A549 (cell line): ENCODE measurements around the gene SKIDA1.

Source experiments
- FOSL2 ChIP-seq, 2 experiments: fragments of 450-650 bp in 1 of 2; fragments of >200 bp in 1 of 2; sonication (Bioruptor Twin) in 1 of 2; formaldehyde crosslinking; IDR thresholded peaks; 2 replicates each; pipeline versions ENCODE4 v1.5.0 to v1.6.1; 2016 to 2020; ENCODE audit warnings: mild to moderate bottlenecking in 1 of 2, moderate library complexity in 1 of 2
- JUN ChIP-seq, 2 experiments: fragments of >200 bp; sonication (Bioruptor Twin); formaldehyde crosslinking; IDR thresholded peaks; 2 replicates in 1 of 2; 3 replicates in 1 of 2; pipeline ENCODE4 v1.6.1; 2016 to 2017
- KDM5A ChIP-seq: fragments of 200-600 bp; sonication (generic); IDR thresholded peaks from 2 replicates; pipeline ENCODE4 v1.6.1; 2016; ENCODE audit warnings: antibody characterized with exemption, mild to moderate bottlenecking
- MAX ChIP-seq: IDR thresholded peaks from 2 replicates; pipeline ENCODE4 v1.6.1; 2012
- RAD21 ChIP-seq, 2 experiments: fragments of >200 bp in 1 of 2; sonication (Bioruptor Twin) in 1 of 2; formaldehyde crosslinking in 1 of 2; IDR thresholded peaks in 1 of 2; conservative IDR thresholded peaks in 1 of 2; 2 replicates in 1 of 2; 3 replicates in 1 of 2; pipeline ENCODE4 v1.6.1; 2012 to 2018; ENCODE audit warnings: inconsistent platforms in 1 of 2
- RCOR1 ChIP-seq: fragments of 150-350 bp; IDR thresholded peaks from 2 replicates; pipeline ENCODE4 v1.6.1; 2014; ENCODE audit warnings: antibody characterized with exemption, low read length, low read depth
- RFX5 ChIP-seq: fragments of 450-650 bp; IDR thresholded peaks from 2 replicates; pipeline ENCODE4 v1.7.1; 2014; ENCODE audit warnings: antibody characterized with exemption, mild to moderate bottlenecking, moderate library complexity
- SMC3 ChIP-seq: fragments of >200 bp; sonication (Bioruptor Twin); formaldehyde crosslinking; IDR thresholded peaks from 3 replicates; pipeline ENCODE4 v1.6.1; 2018; ENCODE audit warnings: inconsistent platforms
- ZFP36 ChIP-seq: fragments of 450-650 bp; IDR thresholded peaks from 2 replicates; pipeline ENCODE4 v1.6.1; 2014; ENCODE audit warnings: borderline replicate concordance; ENCODE audit not compliant: partially characterized antibody
- ZNF302 ChIP-seq: fragments of 250-450 bp; sonication (Bioruptor Pico); IDR thresholded peaks from 2 replicates; pipeline ENCODE4 v1.9.0; 2021; ENCODE audit warnings: inconsistent platforms, mild to moderate bottlenecking, moderate library complexity
- TF ChIP-seq, protein P1 (sequence below): fragments of >200 bp; sonication (Bioruptor Twin); formaldehyde crosslinking; IDR thresholded peaks from 3 replicates; pipeline ENCODE4 v1.5.1; 2016

DNA sequence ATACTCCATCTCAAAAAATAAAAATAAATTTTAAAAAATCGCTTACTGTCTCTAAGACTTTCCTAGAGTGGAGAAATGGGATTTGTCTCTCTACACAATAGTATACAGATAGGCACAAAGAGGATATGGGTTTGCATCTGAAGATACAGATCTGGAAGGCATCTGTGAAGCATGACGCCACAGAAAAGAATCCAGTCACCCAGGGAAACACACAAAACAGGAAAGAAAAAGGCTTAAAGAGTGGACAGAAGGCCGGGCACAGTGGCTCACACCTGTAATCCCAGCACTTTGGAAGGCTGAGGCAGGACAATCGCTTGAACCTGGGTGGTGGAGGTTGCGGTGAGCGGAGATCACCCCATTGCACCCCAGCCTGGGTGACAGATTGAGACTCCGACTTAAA lies 61.3 kb downstream of the SKIDA1 start:
- TF ChIP-seq, protein P1, sequence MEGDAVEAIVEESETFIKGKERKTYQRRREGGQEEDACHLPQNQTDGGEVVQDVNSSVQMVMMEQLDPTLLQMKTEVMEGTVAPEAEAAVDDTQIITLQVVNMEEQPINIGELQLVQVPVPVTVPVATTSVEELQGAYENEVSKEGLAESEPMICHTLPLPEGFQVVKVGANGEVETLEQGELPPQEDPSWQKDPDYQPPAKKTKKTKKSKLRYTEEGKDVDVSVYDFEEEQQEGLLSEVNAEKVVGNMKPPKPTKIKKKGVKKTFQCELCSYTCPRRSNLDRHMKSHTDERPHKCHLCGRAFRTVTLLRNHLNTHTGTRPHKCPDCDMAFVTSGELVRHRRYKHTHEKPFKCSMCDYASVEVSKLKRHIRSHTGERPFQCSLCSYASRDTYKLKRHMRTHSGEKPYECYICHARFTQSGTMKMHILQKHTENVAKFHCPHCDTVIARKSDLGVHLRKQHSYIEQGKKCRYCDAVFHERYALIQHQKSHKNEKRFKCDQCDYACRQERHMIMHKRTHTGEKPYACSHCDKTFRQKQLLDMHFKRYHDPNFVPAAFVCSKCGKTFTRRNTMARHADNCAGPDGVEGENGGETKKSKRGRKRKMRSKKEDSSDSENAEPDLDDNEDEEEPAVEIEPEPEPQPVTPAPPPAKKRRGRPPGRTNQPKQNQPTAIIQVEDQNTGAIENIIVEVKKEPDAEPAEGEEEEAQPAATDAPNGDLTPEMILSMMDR = no peak
- no peak for TF ChIP-seq KDM5A
- no peak for TF ChIP-seq MAX
- no peak for TF ChIP-seq SMC3
- no peak for TF ChIP-seq ZNF302 (CRISPR knock-in tag)
- no peak for TF ChIP-seq FOSL2 (IDR thresholded peaks at IDR 0.05)
- no peak for TF ChIP-seq FOSL2 (CRISPR knock-in tag; IDR thresholded peaks at IDR 0.05)
- TF ChIP-seq RCOR1 = no peak
- TF ChIP-seq JUN (IDR thresholded peaks at IDR 0.05) = no peak
- TF ChIP-seq ZFP36 = no peak
- no peak for TF ChIP-seq RAD21 (conservative IDR thresholded peaks at IDR 0.05 in 1 of 2, IDR thresholded peaks at IDR 0.05 in 1 of 2)
- TF ChIP-seq RFX5 = no peak
